ENCODE results near the gene DLL1.

The DLL1 gene

GRCh38 chr6:170282512-170283158 is 8.2 kb downstream of the DLL1 start:
- DNase-seq (ENCODE audit: low read depth): no peak
- H3K4me3 ChIP-seq (ENCODE audit: low read length): no peak overlapping the region
- TF ChIP-seq CTCF (conservative IDR thresholded peaks at IDR 0.05; ENCODE audit: low read depth, low read length): no peak

- no peak for TF ChIP-seq CTCF (conservative IDR thresholded peaks at IDR 0.05; ENCODE audit: low read depth, low read length)
- H3K4me3 ChIP-seq (ENCODE audit: low read length): no peak overlapping the region
- DNase-seq (ENCODE audit: low read depth): no peak
Observed at GRCh38 chr6:170281331-170282292, 9.3 kb downstream of the DLL1 start.

- DNase-seq (ENCODE audit: low read depth): no peak
- peak overlapping the region; percentile 36 for H3K4me3 ChIP-seq (ENCODE audit: low read length)
- no peak for TF ChIP-seq CTCF (conservative IDR thresholded peaks at IDR 0.05; ENCODE audit: low read depth, low read length)
Observed at GRCh38 chr6:170280689-170281045, 10.2 kb downstream of the DLL1 start.

- H3K4me3 ChIP-seq (ENCODE audit: low read length): peak overlapping the region; percentile 36
- DNase-seq (ENCODE audit: low read depth): no peak
Observed at GRCh38 chr6:170279977-170280688, 10.7 kb downstream of the DLL1 start.

GRCh38 chr6:170279426-170279825 is 11.5 kb downstream of the DLL1 start:
- no peak for DNase-seq (ENCODE audit: low read depth)
- H3K4me3 ChIP-seq (ENCODE audit: low read length): no peak overlapping the region
- no peak for TF ChIP-seq CTCF (conservative IDR thresholded peaks at IDR 0.05; ENCODE audit: low read depth, low read length)

More at GRCh38 chr6:170279977-170280688, 10.7 kb downstream of the DLL1 start:
- no peak for TF ChIP-seq CTCF (conservative IDR thresholded peaks at IDR 0.05; ENCODE audit: low read depth, low read length)

- no peak overlapping the region for H3K4me3 ChIP-seq (ENCODE audit: low read length)
Observed at GRCh38 chr6:170278743-170279094, 12.2 kb downstream of the DLL1 start.

More at GRCh38 chr6:170278743-170279094, 12.2 kb downstream of the DLL1 start:
- DNase-seq (ENCODE audit: low read depth): no peak
- no peak for TF ChIP-seq CTCF (conservative IDR thresholded peaks at IDR 0.05; ENCODE audit: low read depth, low read length)
